Smooth muscle cell of the brain vasculature (primary cell): Measurements from ENCODE around the gene TXK.

Source experiments
- DNase-seq: peaks from one replicate; pipeline ENCODE4 v3.0.0-alpha.2; 2012; ENCODE audit warnings: low read depth, low spot score

TXK gene

GRCh38 chr4:48137846-48138245 lies 3.8 kb upstream of the TXK start:
- DNase-seq: no peak

DNA sequence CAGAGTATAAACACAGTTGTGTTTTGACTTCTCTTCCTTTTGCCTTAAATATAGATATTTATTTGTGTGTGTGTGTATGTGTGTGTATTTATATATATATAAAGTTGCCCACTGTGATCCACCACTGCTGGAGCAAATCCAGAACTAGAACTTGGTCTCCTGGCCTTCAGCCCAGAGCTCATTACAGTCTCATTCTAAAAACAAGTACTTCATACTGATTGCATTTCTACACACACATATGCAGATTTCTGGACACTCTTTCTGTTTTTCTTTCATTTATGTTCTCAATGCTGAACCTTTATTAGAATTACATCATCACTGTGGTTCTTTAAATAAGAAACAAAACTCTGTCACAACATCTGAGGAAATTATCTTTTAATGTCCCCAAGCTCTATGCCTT lies 381 bp downstream of the TXK start:
- DNase-seq: peak; percentile 18

- DNase-seq: no peak
Observed at GRCh38 chr4:48131736-48132135, 2.3 kb downstream of the TXK start.

DNA sequence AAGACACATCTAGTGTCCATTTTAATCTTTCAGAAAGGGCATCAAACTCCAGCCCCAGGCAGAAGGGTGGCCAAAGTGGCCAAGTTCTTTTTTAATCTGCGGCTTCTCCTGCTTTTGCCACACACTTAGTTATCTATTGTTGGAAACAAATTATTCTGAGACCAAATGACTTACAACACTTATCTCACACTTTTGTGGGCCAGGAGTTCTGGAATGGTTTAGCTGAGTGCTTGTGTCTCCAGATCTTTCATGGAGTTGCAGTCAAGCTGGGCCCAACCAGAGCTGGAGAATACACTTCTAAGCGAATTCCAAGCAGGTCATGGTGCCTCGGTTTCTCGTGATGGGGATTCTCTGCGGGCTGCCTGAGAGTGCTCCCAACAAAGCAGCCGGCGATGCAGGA lies 4.0 kb downstream of the TXK start:
- DNase-seq: no peak

DNA sequence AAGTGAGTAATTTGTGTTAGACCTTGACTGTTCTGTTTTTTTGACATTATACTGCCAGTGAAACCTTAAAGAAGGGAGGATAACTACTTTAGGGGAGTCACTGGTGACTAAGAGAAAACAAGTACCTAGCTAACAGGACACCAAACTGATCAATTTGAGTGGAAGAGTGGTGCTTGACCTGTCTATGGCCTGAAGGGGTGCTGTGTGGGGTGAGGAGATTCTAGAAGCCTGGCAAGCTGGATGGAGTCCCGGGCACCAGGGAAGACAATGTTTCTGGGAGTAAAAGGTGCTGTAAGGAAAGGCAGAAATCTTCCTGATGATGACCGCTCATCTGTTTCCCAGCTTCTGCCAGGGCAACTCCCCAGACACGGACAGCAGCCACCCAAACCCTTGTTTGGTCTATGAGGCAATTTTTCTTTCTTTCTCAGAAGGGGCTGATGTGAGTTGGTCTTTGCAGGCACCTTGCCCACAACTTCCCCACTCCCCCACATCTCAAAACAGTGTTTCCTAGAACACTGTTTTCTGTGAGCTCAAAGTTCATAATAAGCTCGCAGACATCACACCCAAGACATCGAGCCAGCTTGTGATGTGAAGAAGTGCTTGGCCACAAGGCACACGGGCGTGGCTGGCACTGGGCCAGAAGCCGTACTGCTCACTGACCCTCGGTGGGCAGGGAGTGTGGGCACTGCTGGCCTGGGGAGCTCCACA lies 4.6 kb downstream of the TXK start:
- no peak for DNase-seq

DNA sequence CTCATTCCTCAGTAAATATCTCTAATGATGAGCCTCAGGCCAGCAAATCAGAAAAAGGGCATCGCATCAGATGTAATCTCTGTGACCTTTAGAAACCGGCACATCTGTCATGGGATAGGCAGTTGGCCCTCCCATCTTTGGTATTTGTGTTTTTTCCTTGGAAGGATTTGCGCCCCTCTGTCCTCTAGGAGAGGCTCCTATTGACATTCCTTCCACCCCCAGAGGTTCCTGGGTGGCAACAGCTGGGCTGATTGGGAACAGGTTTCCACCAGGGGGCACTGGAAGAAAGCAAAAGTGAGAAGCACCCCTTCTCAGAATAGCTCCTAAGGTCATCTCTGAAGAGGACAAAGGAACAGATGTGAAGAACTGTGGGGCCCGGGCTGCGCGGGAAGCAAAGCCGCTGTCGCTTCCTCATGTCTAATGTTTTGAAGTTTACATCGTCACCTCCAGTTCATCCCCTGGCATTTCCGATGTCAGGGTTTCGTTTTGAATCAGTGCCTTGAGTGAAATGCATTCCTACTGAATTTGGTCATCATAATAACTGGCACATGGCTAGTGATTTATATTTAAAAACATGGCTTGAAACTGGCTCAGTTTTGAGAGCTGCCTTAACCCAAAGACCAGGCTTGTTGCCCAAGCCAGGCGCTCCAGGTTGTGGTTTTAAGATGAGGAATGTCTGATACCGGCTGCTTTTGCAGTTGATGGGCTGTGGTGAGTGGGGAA lies 6.2 kb downstream of the TXK start:
- DNase-seq: peak; percentile 72

GRCh38 chr4:48127231-48127630 lies 6.8 kb downstream of the TXK start:
- no peak for DNase-seq

- DNase-seq: no peak
Observed at GRCh38 chr4:48126621-48127020, 7.4 kb downstream of the TXK start.

DNA sequence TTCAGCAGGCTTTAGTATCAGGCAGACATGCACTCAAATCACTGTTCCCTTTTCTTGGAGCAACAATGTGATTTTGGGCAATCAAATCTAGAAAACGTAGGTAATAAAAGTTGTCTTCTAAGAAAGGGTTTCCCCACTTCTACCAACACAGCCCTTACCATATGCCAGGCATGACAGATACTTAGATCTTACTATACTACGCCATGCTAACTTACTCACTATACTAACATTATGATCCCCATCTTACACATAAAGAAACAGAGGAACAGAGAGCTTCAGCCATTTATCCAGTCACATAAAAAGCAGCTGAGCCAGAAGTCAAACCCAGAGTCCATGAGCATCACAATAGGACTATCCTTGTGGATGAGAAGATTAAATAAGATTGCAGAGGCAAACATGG lies 9.2 kb downstream of the TXK start:
- no peak for DNase-seq

DNA sequence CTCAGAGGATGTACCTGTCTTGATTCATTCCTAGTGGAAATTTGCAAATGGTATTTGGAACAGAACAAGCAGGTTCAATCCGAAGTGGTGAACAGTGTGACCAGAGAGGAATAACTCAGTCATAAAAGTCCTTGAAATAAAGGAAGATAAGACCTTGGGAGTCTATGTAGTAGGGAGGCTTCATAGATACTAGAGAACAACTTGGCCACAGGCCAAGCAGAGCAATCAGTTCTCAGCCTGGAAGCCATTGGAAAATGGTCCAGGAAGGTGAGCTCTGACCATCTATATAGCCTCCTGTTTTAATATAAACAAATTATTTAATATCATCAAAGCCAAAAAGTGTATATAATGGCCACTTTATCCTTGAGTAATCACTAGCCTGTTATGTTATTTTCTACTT lies 11.3 kb downstream of the TXK start:
- no peak for DNase-seq

DNA sequence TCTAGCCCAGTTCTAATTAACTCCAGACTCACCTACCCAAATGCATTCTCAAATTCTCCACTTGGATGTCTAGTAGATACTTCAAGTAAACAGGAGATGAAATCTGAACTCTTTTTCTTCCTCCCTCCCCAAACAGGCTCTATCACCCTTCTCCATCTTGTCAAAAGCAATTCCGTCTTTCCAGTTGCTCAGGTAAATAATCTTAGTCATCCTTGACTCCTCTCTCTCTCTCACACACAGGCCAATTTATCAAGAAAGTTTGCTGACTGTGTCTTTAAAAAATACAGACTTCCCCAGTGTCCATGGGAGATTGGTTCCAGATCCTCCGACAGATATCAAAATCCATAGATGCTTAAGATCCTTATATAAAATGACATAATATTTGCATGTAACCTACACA lies 12.9 kb downstream of the TXK start:
- no peak for DNase-seq

DNA sequence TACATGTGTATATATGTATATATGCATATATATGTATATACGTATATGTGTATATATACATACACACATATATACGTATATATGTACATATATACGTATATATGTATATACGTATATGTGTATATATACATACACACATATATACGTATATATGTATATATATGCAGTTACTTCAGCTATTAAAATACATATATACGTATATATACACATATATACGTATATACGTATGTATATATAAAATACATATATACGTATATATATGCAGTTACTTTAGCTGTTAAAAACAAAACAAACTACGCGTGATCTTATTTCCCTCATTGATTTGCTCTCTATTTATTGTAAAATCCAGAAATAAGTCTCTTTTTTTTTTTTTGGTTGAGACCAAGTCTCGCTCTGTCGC lies 13.9 kb downstream of the TXK start:
- no peak for DNase-seq

DNA sequence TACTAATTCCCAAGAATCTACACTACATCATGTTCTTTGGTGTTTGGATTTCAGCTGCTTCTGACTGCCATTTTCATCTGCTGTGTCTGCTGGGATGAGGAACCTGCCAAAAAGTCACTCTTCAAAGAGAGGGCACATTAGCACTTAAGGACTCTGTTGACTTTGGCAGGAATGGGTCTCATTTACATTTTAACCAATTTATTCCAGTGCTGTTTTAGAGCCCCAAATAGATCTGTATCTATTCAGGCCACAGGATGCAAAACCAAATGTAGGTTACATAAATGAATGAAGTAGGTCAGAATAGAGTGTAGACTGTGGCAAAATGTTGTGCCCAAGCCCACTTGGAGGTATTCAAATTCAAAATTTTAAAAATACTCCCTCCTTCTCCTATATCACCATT lies 14.4 kb downstream of the TXK start:
- no peak for DNase-seq

GRCh38 chr4:48118081-48118480 lies 16.0 kb downstream of the TXK start:
- DNase-seq: no peak

DNA sequence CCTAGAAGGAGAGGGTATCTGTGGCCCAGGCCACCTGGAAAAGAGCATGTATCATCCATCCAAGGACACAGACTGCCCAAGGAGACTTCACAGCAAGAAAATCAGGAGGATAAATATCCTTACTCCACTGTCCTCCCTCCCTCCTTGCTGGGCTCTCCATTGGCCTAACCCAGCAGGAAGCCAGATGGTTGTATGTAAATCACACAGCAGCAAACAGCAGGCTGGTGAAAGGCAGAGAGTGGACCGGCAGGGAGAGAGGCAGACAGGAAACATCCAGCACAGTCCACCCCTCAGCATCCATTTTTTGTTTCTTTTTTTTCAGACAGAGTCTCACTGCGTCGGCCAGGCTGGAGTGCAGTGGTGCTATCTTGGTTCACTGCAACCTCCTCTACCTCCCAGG lies 17.5 kb downstream of the TXK start:
- DNase-seq: no peak

DNA sequence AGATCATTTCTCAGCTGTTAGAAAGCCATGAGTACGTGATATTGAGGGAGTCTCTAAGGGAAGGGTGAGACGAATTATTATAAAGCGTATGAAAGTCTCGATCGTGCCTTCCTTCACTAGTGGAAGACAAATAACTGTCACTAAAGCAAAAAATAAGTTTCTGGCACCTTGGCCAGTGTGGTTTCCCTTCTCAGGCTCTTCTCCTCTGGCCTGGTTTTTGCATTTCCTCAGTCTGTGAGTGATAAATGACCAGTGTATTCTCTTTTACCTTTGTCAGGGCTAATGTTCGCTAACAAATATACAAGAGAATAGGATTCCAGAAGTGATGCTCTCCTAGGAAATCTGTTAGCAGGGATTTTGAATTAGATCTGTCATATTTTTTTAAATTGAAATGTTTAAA lies 19.6 kb downstream of the TXK start:
- DNase-seq: no peak

DNA sequence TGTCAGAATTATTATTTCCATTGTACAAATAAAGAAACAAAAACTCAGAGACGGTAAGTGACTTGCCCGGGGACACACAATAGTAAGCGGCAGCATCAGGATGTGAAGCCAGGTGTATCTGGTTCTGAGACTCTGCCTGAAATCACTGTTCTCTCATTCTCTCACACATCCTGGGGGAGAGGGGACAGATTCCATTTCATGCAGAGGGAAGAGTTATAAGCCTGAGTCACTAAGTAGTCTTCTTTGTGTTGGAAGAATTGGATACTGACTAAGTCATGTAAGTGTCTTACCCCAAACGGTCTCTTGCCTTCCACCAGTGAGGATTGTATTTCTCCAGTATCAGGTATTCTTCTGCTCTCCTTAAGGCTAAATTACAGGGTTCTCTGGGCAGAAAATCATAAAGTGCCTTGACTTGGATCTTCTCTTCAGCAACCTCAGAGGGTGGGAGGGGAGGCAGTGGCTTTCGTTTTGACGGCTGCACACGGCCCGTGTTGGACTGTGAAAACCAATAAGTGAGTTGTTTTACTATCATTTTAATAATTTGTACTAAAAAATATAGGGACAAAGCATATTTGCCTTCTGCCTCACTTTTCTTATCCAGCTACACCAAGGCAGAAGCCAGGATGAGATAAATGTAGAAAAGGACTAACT lies 21.9 kb downstream of the TXK start:
- no peak for DNase-seq

DNA sequence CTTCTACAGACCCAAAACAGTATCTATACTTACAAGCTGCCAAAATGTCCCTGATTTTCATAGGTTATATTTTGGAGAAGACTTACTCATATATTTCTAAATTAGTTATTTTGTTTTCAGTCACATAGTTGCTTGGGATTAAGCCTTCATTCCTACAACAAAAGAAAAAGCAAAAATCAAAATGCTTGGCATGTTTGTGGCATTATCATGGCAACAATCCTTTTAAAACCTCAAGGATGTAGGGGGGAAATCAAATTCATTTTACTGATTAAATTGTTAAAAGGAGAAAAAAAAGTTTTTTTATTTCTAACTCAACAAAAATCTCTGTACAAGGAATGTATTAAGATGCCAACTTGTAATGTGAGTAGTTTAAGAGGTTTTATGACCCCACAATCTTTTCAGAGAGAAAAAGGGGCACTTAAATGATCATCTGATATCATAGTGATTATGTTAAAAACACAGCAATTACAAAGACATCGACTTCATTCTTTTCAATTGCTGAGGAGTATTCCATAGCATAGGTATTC lies 23.5 kb downstream of the TXK start:
- no peak for DNase-seq

DNA sequence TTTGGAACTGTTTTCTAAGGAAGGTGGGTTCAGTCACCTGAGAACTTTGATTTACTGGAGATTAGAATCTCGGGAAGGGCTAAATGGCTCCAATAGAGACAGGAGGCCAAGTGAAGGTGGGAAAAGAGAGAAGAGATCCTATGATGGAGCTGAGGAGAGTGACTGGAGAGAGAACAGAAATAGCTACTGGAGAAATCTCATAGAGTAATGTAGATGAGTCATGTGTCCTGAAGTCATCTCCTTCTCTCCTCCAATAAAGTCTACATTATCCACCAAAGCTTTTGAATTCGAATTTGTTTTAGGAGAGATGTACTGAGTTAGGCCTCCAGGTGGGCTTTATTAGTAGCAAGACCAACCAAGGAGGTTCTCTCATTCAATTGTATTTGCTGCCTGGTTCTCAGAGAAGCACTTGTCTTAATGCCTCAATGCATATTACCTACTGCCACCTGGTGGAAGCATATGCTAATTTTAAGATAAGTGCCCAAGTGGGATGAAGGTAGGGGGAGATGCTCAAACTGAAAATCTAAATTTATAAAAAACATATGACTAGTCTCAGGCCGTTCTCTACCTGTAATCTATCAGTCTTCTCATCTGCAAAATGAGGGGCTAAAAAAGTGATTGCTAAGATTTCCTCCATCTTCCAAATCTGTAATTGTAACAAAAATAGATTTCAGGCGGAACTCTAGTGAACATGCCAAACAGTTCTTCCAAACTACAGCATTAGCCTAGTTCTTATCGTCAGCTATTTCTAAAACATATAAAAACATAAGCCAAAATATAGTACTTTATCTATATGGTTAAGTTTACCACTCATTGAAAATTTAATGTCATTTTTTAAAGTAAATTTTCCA lies 24.4 kb downstream of the TXK start:
- no peak for DNase-seq

GRCh38 chr4:48108309-48109073 lies 25.6 kb downstream of the TXK start:
- no peak for DNase-seq

- DNase-seq: no peak
Observed at GRCh38 chr4:48105230-48105629, 28.8 kb downstream of the TXK start.
